Activated CD4-positive, alpha-beta T cell treated with anti-CD3 and anti-CD28 coated beads, Interleukin-2, amount 50 U/mL, for 1 hour (primary cell): ENCODE results near the gene CEP170.

Experiments
- DNase-seq: peaks from one replicate; pipeline ENCODE4 v3.0.0-alpha.2; 2020

Gene CEP170

GRCh38 chr1:243254927-243255790, at the start of gene CEP170:
Gene CEP170, minus strand, starts transcription at chr1:243255281. Its CDS starts 30,001 bp downstream, at chr1:243225280.
- DNase-seq, result peak; percentile 84

- DNase-seq, result no peak
Measured at GRCh38 chr1:243301059-243301458, 46.0 kb upstream of the CEP170 start.

- DNase-seq, result no peak
Measured at GRCh38 chr1:243299069-243299468, 44.0 kb upstream of the CEP170 start.

DNA sequence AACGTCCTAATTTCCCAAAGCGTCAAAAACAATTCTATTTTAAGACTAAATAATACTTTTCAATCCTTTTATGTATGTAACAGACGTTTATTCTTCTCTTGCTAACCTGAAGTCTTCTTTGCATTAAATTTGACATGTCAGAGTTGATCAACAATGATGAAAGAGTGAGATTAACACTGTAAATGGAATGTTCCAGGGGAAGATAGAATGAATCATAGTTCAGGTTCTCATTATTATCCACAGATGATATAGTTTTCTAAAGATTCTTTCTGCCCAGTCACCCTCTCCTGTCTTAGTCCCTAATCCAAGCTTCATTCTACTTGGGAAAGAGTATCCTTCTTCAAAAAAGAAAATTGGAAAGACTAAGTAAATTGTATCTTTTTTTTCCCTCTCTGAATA, 39.6 kb upstream of the CEP170 start:
- DNase-seq, result no peak

DNA sequence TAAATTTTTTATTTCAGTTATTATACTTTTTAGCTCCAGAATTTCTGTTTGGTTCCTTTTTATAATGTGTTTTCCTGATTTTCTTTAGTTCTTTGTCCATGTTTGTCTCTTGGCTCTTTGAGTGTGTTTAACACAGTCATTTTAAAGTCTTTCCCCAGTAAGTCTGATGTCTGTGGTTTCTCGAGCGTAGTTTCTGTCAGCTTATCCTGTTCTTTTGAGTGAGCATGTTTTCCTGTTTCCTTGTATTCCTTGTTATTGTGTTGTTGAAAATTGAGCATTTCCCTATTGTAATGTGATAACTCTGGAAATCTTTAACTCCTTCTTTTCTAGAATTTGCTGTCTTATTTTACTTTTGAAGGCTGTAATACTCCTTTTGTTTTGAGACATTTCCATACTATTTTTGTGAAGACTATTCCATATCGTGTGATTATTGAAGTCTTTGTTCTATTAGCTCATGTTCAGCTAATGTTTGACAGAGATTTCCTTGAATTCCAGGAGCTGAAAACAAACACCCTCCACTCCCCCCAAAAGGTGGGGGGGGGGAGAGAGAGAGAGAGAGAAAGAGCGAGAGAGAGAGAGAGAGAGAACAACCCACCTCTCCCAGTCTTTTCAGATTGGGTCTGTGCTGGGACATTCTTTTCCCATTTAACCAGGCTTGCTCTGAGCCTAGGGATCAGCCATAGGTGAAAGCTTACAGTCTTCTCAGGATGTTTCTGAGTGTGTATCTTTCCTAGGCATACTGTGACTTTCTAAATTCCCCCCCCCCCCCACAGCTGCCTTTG, 39.1 kb upstream of the CEP170 start:
- DNase-seq, result no peak

GRCh38 chr1:243292117-243292516, 37.0 kb upstream of the CEP170 start:
- DNase-seq, result no peak

DNA sequence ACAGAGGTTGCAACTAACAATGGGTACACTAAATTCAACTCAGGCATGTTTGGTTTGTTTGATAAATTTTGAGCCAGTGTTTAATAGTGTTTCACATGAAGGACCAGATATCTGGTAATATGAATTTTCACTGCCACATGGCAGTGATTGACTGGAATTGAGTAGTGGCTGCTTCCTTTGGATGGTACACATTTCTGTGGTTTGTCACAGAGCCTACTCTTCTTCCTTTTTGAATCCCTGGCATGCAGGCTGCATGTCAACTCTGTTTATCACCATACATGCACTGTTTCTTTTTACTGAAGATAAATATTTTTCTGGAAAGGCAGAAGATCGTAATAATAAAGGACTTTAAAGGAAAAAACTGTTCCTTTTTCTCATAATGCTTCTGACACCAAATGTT, 36.2 kb upstream of the CEP170 start:
- no peak for DNase-seq

GRCh38 chr1:243288062-243288461, 33.0 kb upstream of the CEP170 start:
- no peak for DNase-seq

GRCh38 chr1:243287652-243288051, 32.6 kb upstream of the CEP170 start:
- DNase-seq, result no peak

DNA sequence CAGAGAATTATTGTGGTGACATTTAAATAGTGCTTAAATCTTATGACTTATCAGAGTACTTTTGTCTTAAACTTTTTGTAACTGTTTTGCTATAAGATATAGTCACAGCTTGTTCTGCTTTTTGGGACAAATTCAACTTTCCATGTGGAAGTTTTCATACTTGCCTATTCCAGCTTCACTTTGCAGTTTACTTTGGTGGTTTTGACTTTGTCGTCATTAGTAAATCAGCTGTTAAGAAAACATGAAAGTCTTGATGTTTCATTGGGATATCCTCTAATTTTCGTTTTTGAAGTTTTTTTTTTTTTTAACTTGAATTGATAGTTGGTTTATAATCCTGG, 32.0 kb upstream of the CEP170 start:
- DNase-seq, result no peak

DNA sequence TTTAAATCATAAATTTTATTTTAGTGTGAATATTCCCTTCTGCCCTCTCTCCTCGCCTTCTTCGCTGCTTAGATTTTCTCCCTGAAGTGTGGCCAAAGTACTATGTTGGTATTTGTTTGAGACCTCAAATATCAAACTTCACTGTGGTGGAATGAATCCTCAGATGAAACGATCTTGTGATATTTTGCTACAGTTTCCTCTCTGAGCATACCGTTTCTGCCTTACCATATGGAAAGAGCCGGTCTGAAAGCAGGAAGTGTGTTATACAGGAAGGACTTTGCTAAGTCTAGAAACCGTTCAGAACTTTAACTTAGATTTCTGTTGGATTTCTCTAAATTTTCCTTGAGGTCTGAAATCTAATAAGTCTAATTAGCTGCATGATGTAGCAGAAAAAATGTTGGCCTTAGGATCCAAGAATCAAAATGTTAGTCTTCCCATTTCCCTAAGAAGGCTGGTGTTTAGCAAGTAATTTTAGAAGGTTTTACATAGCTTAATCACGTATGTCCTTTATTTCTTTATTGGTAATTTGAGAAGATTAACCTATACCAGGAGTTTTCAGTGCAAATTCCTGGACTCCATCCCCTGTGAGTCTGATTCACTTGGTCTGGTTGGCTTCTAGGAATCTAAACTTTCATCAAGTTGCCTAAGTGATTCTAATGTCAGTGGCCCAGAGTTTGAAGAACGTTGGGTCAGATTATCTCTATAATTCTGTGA, 31.5 kb upstream of the CEP170 start:
- DNase-seq, result no peak

GRCh38 chr1:243281672-243282071, 26.6 kb upstream of the CEP170 start:
- DNase-seq, result no peak

GRCh38 chr1:243280571-243281129, 25.6 kb upstream of the CEP170 start:
- DNase-seq, result no peak

DNA sequence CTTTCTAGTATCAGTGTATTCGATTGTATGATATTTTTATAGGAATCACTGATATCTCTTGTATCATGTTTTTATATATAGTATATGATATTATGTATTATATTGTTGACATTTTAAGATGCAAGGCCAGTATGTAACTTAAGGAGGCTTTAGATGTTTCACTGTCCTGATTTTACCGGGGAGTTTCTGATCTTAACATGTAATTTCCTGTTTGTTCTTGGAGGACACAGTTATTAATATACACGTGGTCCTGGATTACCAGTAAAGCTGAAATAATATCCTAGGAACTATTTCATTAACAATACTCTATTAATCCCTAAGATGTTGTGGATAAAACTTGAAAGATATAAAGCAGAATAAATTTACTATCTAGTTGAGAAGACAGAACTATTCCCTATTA, 20.2 kb upstream of the CEP170 start:
- DNase-seq, result no peak

DNA sequence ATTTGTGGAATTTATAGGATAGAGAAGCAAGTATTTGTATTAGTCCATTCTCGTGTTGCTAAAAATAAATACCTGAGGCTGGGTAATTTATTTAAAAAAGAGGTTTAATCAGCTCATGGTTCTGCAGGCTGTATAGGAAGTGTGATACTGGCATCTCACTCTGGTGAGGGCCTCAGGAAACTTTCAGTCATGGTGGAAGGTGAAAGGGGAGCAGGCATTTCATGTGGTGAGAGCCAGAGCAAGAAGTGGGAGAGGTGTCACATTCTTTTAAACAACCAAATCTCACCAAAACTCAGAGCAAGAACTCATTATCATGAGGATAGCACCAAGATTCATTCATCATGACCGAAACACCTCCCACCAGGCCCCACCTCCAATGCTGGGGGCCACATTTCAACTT, 18.9 kb upstream of the CEP170 start:
- DNase-seq, result no peak

DNA sequence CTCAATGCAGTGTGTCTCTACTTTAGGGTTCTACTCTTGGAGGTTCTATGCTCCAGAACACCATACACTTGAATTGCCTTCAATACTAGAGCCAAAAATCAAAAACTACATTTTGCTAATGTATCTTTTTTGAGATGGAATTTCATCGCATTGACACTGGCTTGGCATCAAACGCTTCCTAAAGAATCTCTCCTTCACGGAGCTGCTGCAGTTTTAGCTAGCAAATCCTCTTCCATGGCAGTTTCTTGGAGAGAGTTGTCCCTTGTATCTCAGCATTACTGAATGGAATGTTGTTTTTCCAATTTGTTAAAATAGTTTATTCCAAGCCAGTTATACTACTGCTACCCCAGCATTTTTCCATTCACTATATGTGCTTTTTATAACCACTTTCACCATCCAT, 18.4 kb upstream of the CEP170 start:
- DNase-seq, result no peak

DNA sequence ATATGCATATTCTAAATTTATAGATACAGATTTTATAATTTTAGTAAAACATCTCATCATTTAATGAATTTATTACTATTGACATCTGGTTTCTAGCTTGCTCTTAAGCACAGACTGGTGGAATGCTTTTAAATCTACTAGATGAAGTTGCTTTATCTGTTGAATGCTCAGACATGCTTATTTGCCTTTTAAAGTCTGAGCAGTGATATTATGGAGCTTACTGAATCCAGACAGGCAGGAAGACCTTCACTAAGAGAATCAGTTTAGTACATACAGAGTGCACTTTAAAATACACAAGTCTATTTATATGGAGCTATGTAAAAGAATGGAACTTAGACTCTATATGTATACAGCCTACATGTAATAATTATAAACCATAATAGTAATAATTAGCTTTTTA, 17.3 kb upstream of the CEP170 start:
- no peak for DNase-seq

- DNase-seq, result no peak
Measured at GRCh38 chr1:243271996-243272395, 16.9 kb upstream of the CEP170 start.

DNA sequence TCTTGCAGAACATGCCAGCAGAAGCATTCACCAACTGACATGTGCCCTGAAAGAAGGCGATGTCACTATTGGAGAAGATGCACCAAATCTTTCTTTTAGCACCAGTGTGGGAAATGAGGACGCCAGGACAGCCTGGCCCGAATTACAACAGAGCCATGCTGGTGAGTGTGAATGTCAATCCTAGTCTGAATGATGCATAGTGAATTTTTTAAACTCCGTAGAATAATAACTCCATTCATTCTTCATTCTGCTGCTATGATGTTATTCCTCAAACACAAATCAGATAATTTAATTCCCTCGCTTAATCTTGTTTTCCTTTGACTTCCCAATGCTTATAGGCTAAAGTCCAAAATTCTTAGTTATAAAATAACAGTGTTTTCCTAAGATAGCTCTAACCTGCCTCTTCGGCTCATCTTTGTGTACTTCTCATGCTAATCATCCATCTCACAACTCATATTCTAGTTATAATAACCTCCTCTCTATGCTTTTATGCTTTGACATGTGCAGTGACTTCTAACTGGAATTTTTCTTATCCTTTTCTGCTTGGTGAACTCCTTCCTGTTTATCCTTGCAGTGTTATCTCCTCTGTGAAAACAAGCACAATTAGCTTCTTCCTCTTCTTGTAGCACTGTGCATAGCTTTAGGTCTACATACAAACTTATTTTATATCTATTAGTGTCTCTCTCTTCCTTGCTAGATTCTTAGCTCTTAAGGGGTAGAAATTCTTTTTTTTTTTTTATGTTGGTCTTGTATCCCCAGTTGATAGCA, 15.2 kb upstream of the CEP170 start:
- no peak for DNase-seq

GRCh38 chr1:243269461-243269801, 14.3 kb upstream of the CEP170 start:
- no peak for DNase-seq

DNA sequence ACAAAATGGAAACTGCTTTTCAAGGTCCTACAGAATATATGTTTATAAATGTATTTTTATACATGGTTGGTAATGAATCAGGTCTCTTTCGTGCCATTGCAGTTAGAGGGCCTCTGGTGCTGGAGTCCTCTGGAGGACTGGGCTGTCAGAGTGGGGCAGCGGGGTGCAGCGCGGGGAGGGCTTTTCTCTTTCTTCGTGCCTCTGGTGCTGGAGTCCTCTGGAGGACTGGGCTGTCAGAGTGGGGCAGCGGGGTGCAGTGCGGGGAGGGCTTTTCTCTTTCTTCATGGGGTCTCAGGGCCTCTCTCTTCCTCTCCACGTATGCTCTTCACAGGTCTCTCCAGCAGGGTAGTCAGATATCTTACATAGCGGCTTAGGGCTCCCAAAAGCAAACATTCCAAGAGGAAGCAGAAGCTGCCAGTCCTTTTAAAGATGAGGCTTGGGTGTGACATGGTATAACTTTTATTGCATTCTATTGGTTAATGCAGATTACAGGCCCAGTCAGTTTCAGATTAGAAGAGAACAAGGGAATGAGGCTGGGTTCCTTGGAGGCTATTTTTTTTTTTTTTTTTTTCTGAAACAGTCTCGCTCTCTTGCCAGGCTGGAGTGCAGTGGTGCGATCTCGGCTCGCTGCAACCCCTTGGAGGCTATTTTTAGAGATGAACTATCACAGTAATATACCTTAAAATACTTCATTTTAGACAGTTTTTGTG, 13.8 kb upstream of the CEP170 start:
- DNase-seq, result no peak
